A673 (cell line): ENCODE results near the gene MEOX1. TPM values are rescaled to one million over a fixed set of nuclear protein-coding genes. Genes with fewer than 3 reads are reported as not detected.

Experiments used
- BruUV-seq: library from RNA; stranded (reverse); fragments of 400-500 nt; replicated peaks from 2 replicates; lab custom pipeline; 2021; lab: Mats Ljungman, UMichigan
- CTCF ChIA-PET: fragments of 300-600 bp; sonication (Branson Sonifier 250); formaldehyde crosslinking; loops from one replicate; lab custom pipeline; 2022; ENCODE audit warnings: antibody characterized with exemption; lab: Charles Lee
- POLR2A ChIA-PET: fragments of 300-600 bp; sonication (Branson Sonifier 250); formaldehyde crosslinking; loops from one replicate; lab custom pipeline; 2022; ENCODE audit warnings: antibody characterized with exemption; ENCODE audit not compliant: low non-redundant PET; lab: Charles Lee
- DNase-seq: peaks from one replicate; pipeline ENCODE4 v3.0.0-alpha.2; 2015; ENCODE audit warnings: low spot score
- H3K27ac ChIP-seq: fragments of 200-600 bp; sonication (generic); 2 replicates; pipeline ENCODE4 v1.5.1; 2016; ENCODE audit warnings: mixed run types, low read depth, mild to moderate bottlenecking, mixed read lengths, antibody characterized with exemption, low read length; ENCODE audit not compliant: poor library complexity, severe bottlenecking
- H3K27me3 ChIP-seq: fragments of 200-600 bp; sonication (generic); replicated peaks from 2 replicates; pipeline ENCODE4 v1.6.1; 2017; ENCODE audit warnings: mixed run types, low read depth, mild to moderate bottlenecking, mixed read lengths, antibody characterized with exemption, low read length; ENCODE audit not compliant: insufficient read depth, poor library complexity
- H3K36me3 ChIP-seq: fragments of 200-600 bp; sonication (generic); 2 replicates; pipeline ENCODE4 v1.6.1; 2016; ENCODE audit warnings: mixed run types, mild to moderate bottlenecking, mixed read lengths, antibody characterized with exemption, low read length; ENCODE audit not compliant: insufficient read depth, poor library complexity, severe bottlenecking
- H3K4me1 ChIP-seq: fragments of 200-600 bp; sonication (generic); 2 replicates; pipeline ENCODE4 v1.6.1; 2017; ENCODE audit warnings: mixed run types, mild to moderate bottlenecking, mixed read lengths, antibody characterized with exemption, low read length; ENCODE audit not compliant: insufficient read depth, poor library complexity, severe bottlenecking
- H3K4me3 ChIP-seq: fragments of 200-600 bp; sonication (generic); 2 replicates; pipeline ENCODE4 v1.5.1; 2016; ENCODE audit warnings: low read depth, mixed run types, mild to moderate bottlenecking, mixed read lengths, low read length; ENCODE audit not compliant: poor library complexity, severe bottlenecking
- H3K9me3 ChIP-seq: fragments of 200-600 bp; sonication (generic); 2 replicates; pipeline ENCODE4 v1.6.1; 2016; ENCODE audit warnings: mixed run types, low read depth, mild to moderate bottlenecking, mixed read lengths, antibody characterized with exemption, low read length; ENCODE audit not compliant: poor library complexity, severe bottlenecking
- CTCF ChIP-seq: fragments of 300-800, 200-600 bp; sonication (generic); conservative IDR thresholded peaks from 2 replicates; pipeline ENCODE4 v1.5.1; 2017; ENCODE audit warnings: low read depth, mild to moderate bottlenecking, antibody characterized with exemption, low read length, moderate library complexity, mixed read lengths
- EZH2 ChIP-seq: fragments of 200-600 bp; sonication (generic); IDR thresholded peaks from 2 replicates; pipeline ENCODE4 v1.6.1; 2017; ENCODE audit warnings: borderline replicate concordance, low read depth, mild to moderate bottlenecking, mixed read lengths, antibody characterized with exemption, low read length; ENCODE audit not compliant: poor library complexity, severe bottlenecking
- intact Hi-C: fragments of 100-400 bp; cut with micrococcal nuclease; formaldehyde crosslinking; loops from one replicate; pipeline ENCODE4 v1.10.0; 2022; ENCODE audit not compliant: unreplicated experiment
- total RNA-seq: library from RNA; stranded (reverse); gene quantifications from 2 replicates; pipeline ENCODE4 v1.2.3, GENCODE V29; 2021

Gene MEOX1
- total RNA-seq, 1 experiment from 2014 or later: 0.82 TPM

GRCh38 chr17:43632221-43632620, 29.5 kb downstream of the MEOX1 start:
- ChIA-PET POLR2A (no interaction called here), CTCF (no interaction called here)
- no peak for DNase-seq
- Histone ChIP-seq H3K4me1 (no peaks in the 10 kb centered on the region), H3K4me3 (no peak overlapping the region), H3K27ac (no peak overlapping the region), H3K27me3 (no peaks in the 10 kb centered on the region), H3K36me3 (no peaks in the 10 kb centered on the region), H3K9me3 (no peaks in the 10 kb centered on the region)
- BruUV-seq: no TSS peak
- TF ChIP-seq CTCF (no peak), EZH2 (no peak)
- intact Hi-C loops: no loop called here

GRCh38 chr17:43631429-43631828, 30.3 kb downstream of the MEOX1 start:
- Histone ChIP-seq H3K4me3 (no peak overlapping the region), H3K9me3 (no peaks in the 10 kb centered on the region), H3K27ac (no peak overlapping the region), H3K36me3 (no peaks in the 10 kb centered on the region), H3K27me3 (no peaks in the 10 kb centered on the region), H3K4me1 (no peaks in the 10 kb centered on the region)
- TF ChIP-seq CTCF (no peak), EZH2 (no peak)
- ChIA-PET POLR2A (no interaction called here), CTCF (no interaction called here)
- BruUV-seq: no TSS peak
- intact Hi-C loops: no loop called here
- no peak for DNase-seq

- CTCF ChIA-PET: no interaction called here
- POLR2A ChIA-PET: no interaction called here
- no peaks in the 10 kb centered on the region for H3K27me3 ChIP-seq
- no peaks in the 10 kb centered on the region for H3K9me3 ChIP-seq
- TF ChIP-seq EZH2 (no peak), CTCF (no peak)
- H3K36me3 ChIP-seq: no peaks in the 10 kb centered on the region
- no TSS peak for BruUV-seq
- no peak overlapping the region for H3K4me3 ChIP-seq
- no peak overlapping the region for H3K27ac ChIP-seq
- no peaks in the 10 kb centered on the region for H3K4me1 ChIP-seq
- no peak for DNase-seq
- intact Hi-C loops: no loop called here
Observed at GRCh38 chr17:43628089-43628650, 33.6 kb downstream of the MEOX1 start.
